Activated gamma-delta T cell treated with anti-CD3 and anti-CD28 coated beads, Interleukin-2, amount 50 U/mL, for 16 hours (primary cell): Measurements from ENCODE around the gene NEAT1.

Source experiments
- DNase-seq: peaks from one replicate; pipeline ENCODE4 v3.0.0-alpha.2; 2020; ENCODE audit warnings: low read depth

Gene NEAT1

GRCh38 chr11:65423516-65424204 lies 1.1 kb downstream of the NEAT1 start:
- no peak for DNase-seq

- no peak for DNase-seq
Measured at GRCh38 chr11:65424205-65425104, 1.9 kb downstream of the NEAT1 start.

GRCh38 chr11:65425105-65425970 lies 2.7 kb downstream of the NEAT1 start:
- DNase-seq: peak; percentile 78

GRCh38 chr11:65425971-65426838 lies 3.6 kb downstream of the NEAT1 start:
- DNase-seq: no peak

GRCh38 chr11:65426839-65427690 lies 4.5 kb downstream of the NEAT1 start:
- no peak for DNase-seq

GRCh38 chr11:65427691-65428577 lies 5.3 kb downstream of the NEAT1 start:
- no peak for DNase-seq

GRCh38 chr11:65428578-65429067 lies 6.0 kb downstream of the NEAT1 start:
- no peak for DNase-seq

GRCh38 chr11:65429068-65429681 lies 6.6 kb downstream of the NEAT1 start:
- no peak for DNase-seq

- DNase-seq: no peak
Measured at GRCh38 chr11:65429724-65430405, 7.3 kb downstream of the NEAT1 start.

- no peak for DNase-seq
Measured at GRCh38 chr11:65430406-65431217, 8.0 kb downstream of the NEAT1 start.

- no peak for DNase-seq
Measured at GRCh38 chr11:65431451-65432099, 9.0 kb downstream of the NEAT1 start.

- no peak for DNase-seq
Measured at GRCh38 chr11:65432100-65432650, 9.6 kb downstream of the NEAT1 start.

GRCh38 chr11:65432686-65433582 lies 10.3 kb downstream of the NEAT1 start:
- DNase-seq: no peak

GRCh38 chr11:65433657-65434056 lies 11.1 kb downstream of the NEAT1 start:
- no peak for DNase-seq

GRCh38 chr11:65434057-65434666 lies 11.6 kb downstream of the NEAT1 start:
- DNase-seq: no peak
